D721Med (cell line): ENCODE measurements around the gene ZNHIT2.

Source experiments
- DNase-seq: peaks from one replicate; pipeline ENCODE4 v3.0.0; 2011; ENCODE audit warnings: low spot score; ENCODE audit not compliant: insufficient read length
- FAIRE-seq: peaks from 2 replicates; lab custom pipeline; 2011; peaks lifted over from hg19 to GRCh38; lab: Jason Lieb, UNC
- CTCF ChIP-seq: IDR thresholded peaks from 2 replicates; pipeline ENCODE4 v1.5.1; 2012; ENCODE audit warnings: mild to moderate bottlenecking, control low read depth; ENCODE audit not compliant: insufficient read depth; ENCODE audit errors: missing control alignments

ZNHIT2 gene

GRCh38 chr11:65083134-65083833 is 34.2 kb downstream of the ZNHIT2 start:
- TF ChIP-seq CTCF = no peak
- FAIRE-seq = no peak
- DNase-seq = no peak

GRCh38 chr11:65078786-65079342 is 38.6 kb downstream of the ZNHIT2 start:
- no peak for FAIRE-seq
- DNase-seq = no peak
- no peak for TF ChIP-seq CTCF

- peak; percentile 43 for TF ChIP-seq CTCF
- FAIRE-seq (no peak), DNase-seq (peak; percentile 54)
Observed at GRCh38 chr11:65078151-65078550, 39.4 kb downstream of the ZNHIT2 start.

GRCh38 chr11:65077451-65077850 is 40.0 kb downstream of the ZNHIT2 start:
- DNase-seq (no peak), FAIRE-seq (no peak)
- TF ChIP-seq CTCF = no peak

DNA sequence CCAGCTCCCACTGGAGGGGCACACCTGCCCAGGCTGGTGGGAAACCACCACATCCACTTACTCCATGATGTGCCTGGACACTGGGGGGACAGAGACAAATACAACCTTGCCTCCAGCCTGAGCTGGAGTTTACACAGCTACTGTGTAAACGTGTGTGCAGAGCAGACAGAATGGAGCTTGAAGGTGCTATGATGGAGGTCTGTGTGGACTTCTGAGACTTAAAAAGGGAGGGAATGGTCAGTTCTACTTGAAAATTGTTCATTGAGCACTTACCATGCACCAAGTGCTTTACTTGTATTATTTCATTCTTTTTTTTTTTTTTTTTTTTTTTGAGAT is 44.9 kb downstream of the ZNHIT2 start:
- no peak for FAIRE-seq
- no peak for TF ChIP-seq CTCF
- no peak for DNase-seq

- no peak for FAIRE-seq
- TF ChIP-seq CTCF = no peak
- no peak for DNase-seq
Observed at GRCh38 chr11:65071907-65072630, 45.4 kb downstream of the ZNHIT2 start.

DNA sequence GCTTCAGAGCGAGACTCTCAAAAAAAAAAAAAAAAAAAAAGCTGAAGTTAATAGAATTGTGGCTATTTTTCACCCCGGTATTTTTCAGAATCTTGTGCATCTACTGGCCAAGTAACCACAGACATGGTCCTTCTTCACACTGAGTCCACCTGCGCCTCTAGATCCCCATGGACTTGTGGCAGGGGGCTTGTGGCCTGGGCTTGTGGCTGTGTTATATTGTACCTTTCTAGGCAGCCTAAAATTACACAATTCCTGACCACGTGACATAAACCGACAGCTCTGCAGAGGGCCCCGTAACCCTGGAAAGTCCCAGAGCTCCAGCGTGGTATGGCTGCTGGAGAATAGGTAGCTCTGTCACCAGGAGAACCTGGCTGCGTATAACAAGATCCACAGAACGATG is 48.3 kb downstream of the ZNHIT2 start:
- FAIRE-seq = no peak
- no peak for TF ChIP-seq CTCF

More for the DNA sequence above, 48.3 kb downstream of the ZNHIT2 start:
- DNase-seq = no peak
